Memory B cell (primary cell): ENCODE data around the gene IFNE.

Experiments used
- ATAC-seq: fragments of 150-1000 bp; cut with Tn5 transposase; 2 replicates; pipeline ENCODE4 v1.10.0; 2021; ENCODE audit warnings: low read depth, mild to moderate bottlenecking, moderate library complexity
- DNase-seq, 2 donors: peaks; one replicate each; pipeline ENCODE4 v3.0.0; 2022; ENCODE audit warnings: low spot score in 2 of 2
- H3K27ac Mint-ChIP-seq: one replicate; pipeline ENCODE4 v1.8.0; 2022; ENCODE audit warnings: mild to moderate bottlenecking, moderate library complexity, mixed read lengths
- H3K27me3 Mint-ChIP-seq: one replicate; pipeline ENCODE4 v1.8.0; 2022; ENCODE audit warnings: mixed read lengths
- H3K36me3 Mint-ChIP-seq: one replicate; pipeline ENCODE4 v1.8.0; 2022; ENCODE audit warnings: mild to moderate bottlenecking, mixed read lengths
- H3K4me1 Mint-ChIP-seq: one replicate; pipeline ENCODE4 v1.8.0; 2022; ENCODE audit warnings: mixed read lengths
- H3K4me3 Mint-ChIP-seq: one replicate; pipeline ENCODE4 v1.8.0; 2022; ENCODE audit warnings: mild to moderate bottlenecking, moderate library complexity, mixed read lengths
- H3K9me3 Mint-ChIP-seq: one replicate; pipeline ENCODE4 v1.8.0; 2022; ENCODE audit warnings: mixed read lengths

IFNE gene, protein sequence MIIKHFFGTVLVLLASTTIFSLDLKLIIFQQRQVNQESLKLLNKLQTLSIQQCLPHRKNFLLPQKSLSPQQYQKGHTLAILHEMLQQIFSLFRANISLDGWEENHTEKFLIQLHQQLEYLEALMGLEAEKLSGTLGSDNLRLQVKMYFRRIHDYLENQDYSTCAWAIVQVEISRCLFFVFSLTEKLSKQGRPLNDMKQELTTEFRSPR

GRCh38 chr9:21482213-21482612 is at the start of gene IFNE:
Gene IFNE, minus strand, starts transcription at chr9:21482313. Its CDS starts 619 bp downstream, at chr9:21481694.
- ATAC-seq: no peak

DNA sequence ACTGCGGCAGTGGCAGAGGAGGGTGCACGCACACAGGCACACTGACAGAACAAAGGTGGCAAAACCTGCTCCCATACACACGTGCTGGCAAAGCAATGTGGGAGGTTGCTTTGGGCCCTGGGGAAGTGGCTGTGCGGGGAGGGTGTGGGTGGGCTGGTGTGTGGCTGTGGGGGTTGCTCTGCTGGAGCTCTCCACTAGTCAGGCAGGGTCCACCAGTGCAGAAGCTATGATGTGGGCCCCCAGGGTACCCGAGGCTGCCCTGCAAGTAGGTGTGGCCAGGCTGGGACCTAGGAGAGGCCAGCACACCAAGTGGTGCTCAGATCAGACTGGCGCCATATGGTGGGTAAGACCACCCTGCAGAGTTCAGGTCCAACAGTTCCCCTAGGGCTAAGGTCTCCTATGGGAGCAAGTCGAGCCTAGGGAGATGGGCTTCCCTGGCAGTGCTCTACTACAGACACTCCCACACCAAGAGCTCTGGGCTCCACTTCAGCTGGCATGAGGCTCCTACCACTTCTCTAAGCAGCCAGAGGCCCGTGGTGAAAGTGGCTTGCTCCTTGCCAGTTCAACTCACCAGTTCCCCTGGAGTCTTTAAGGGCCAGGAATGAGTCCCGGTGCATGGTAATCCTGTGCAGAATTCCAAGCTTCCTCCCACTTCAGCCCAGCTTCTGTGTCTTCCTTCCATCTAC is 46.2 kb upstream of the IFNE start:
- no peak for DNase-seq
- ATAC-seq: no peak
- Mint-ChIP-seq H3K27ac (no peak overlapping the region), H3K36me3 (no peaks in the 10 kb centered on the region), H3K9me3 (no peaks in the 10 kb centered on the region), H3K4me1 (peaks cover 6% of the 10 kb centered on the region), H3K27me3 (peaks cover 17% of the 10 kb centered on the region), H3K4me3 (no peak overlapping the region)

More at GRCh38 chr9:21482213-21482612, at the start of gene IFNE:
- DNase-seq: no peak
- Mint-ChIP-seq H3K4me3 (no peak within 1 kb of the TSS), H3K27ac (no peak within 1 kb of the TSS), H3K27me3 (peaks cover 4% of the 10 kb centered on the region), H3K36me3 (no peaks in the 10 kb centered on the region), H3K4me1 (peaks cover 5% of the 10 kb centered on the region), H3K9me3 (peaks cover 10% of the 10 kb centered on the region)

GRCh38 chr9:21527579-21527978 is 45.5 kb upstream of the IFNE start:
- no peaks in the 10 kb centered on the region for H3K36me3 Mint-ChIP-seq
- ATAC-seq (peak; percentile 61), DNase-seq (peak; percentile 4 to 10)
- H3K27me3 Mint-ChIP-seq: peaks cover 17% of the 10 kb centered on the region
- no peak overlapping the region for H3K4me3 Mint-ChIP-seq
- H3K9me3 Mint-ChIP-seq: no peaks in the 10 kb centered on the region
- H3K4me1 Mint-ChIP-seq: peaks cover 6% of the 10 kb centered on the region
- no peak overlapping the region for H3K27ac Mint-ChIP-seq

DNA sequence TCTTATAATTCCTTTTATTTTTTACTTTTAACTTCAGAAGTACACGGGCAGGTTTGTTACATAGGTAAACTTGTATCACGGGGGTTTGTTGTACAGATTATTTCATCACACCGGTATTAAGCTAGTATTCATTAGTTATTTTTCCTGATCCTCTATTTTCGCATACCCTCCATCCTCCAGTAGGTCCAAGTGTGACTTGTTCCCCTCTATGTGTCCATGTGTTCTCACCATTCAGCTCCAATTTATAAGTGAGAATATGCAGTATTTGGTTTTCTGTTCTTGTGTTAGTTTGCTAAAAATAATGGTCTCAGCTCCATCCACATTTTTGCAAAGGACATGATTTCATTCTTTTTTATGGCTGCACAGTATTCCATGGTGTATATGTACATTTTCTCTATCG is 43.1 kb upstream of the IFNE start:
- H3K27me3 Mint-ChIP-seq: peaks cover 17% of the 10 kb centered on the region
- no peak for ATAC-seq
- no peak overlapping the region for H3K27ac Mint-ChIP-seq
- H3K36me3 Mint-ChIP-seq: no peaks in the 10 kb centered on the region
- H3K4me3 Mint-ChIP-seq: no peak overlapping the region
- no peaks in the 10 kb centered on the region for H3K9me3 Mint-ChIP-seq
- DNase-seq: no peak
- H3K4me1 Mint-ChIP-seq: peaks cover 6% of the 10 kb centered on the region

- H3K27ac Mint-ChIP-seq: no peak overlapping the region
- no peak for ATAC-seq
- no peak overlapping the region for H3K4me3 Mint-ChIP-seq
- DNase-seq: no peak
- no peaks in the 10 kb centered on the region for H3K36me3 Mint-ChIP-seq
- peaks cover 6% of the 10 kb centered on the region for H3K4me1 Mint-ChIP-seq
- no peaks in the 10 kb centered on the region for H3K9me3 Mint-ChIP-seq
- peaks cover 19% of the 10 kb centered on the region for H3K27me3 Mint-ChIP-seq
Measured at GRCh38 chr9:21524099-21524830, 42.2 kb upstream of the IFNE start.

DNA sequence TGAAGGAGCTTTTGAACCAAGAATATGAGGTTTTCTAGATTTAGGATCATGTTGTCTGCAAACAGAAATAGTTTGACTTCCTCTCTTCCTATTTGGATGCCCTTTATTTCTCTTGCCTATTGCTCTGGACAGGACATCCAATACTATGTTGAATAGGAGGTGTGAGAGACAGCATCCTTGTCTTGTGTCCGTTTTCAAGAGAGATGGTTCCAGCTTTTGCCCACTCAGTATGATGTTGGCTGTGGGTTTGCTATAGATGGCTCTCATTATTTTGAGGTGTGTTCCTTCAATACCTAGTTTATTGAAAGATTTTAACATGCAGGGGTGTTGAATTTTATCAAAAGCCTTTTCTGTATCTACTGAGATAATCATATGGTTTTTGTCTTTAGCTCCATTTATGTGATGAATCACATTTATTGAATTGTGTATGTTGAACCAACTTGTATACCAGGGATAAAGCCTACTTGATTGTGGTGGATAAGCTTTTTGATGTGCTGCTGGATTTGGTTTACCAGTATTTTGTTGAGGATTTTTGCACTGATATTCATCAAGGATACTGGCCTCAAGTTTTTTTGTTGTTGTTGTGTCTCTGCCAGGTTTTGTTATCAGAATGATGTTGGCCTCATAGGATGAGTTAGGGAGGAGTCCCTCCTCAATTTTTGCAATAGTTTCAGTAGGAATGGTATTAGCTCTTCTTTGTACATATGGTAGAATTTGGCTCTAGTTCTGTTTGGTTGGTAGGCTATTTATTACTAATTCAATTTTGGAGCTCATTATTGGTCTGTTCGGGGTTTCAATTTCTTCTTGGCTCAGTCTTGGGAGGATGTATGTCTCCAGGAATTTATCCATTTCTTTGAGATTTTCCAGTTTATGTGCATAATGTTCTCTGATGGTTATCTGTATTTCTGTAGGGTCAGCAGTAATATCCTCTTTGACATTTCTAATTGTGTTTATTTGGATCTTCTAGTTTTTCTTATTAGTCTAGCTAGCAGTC is 41.2 kb upstream of the IFNE start:
- H3K4me3 Mint-ChIP-seq: no peak overlapping the region
- H3K9me3 Mint-ChIP-seq: no peaks in the 10 kb centered on the region
- no peaks in the 10 kb centered on the region for H3K36me3 Mint-ChIP-seq
- H3K27me3 Mint-ChIP-seq: peaks cover 17% of the 10 kb centered on the region
- H3K27ac Mint-ChIP-seq: no peak overlapping the region
- ATAC-seq (no peak), DNase-seq (no peak)
- peaks cover 6% of the 10 kb centered on the region for H3K4me1 Mint-ChIP-seq

DNA sequence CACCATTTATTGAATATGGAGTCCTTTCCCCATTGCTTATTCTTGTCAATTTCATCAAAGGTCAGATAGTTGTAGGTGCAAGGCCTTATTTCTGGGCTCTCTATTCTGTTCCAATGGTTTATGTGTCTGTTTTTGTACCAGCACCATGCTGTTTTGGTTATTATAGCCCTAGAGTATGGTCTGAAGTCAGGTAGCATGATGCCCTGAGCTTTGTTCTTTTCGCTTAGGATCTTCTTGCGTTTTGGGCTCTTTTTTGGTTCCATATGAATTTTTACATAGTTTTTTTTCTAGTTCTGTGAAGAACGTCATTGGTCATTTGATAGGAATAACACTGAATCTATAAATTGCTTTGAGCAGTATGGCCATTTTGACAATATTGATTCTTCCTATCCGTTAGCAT is 40.2 kb upstream of the IFNE start:
- DNase-seq: no peak
- Mint-ChIP-seq H3K4me1 (no peaks in the 10 kb centered on the region), H3K9me3 (no peaks in the 10 kb centered on the region), H3K27ac (no peak overlapping the region), H3K36me3 (no peaks in the 10 kb centered on the region), H3K4me3 (no peak overlapping the region), H3K27me3 (peaks cover 11% of the 10 kb centered on the region)
- no peak for ATAC-seq

GRCh38 chr9:21521448-21521847 is 39.3 kb upstream of the IFNE start:
- ATAC-seq (no peak), DNase-seq (no peak)
- Mint-ChIP-seq H3K9me3 (no peaks in the 10 kb centered on the region), H3K27me3 (peaks cover 6% of the 10 kb centered on the region), H3K36me3 (no peaks in the 10 kb centered on the region), H3K4me3 (no peak overlapping the region), H3K4me1 (no peaks in the 10 kb centered on the region), H3K27ac (no peak overlapping the region)

- Mint-ChIP-seq H3K4me1 (no peaks in the 10 kb centered on the region), H3K4me3 (no peak overlapping the region), H3K36me3 (no peaks in the 10 kb centered on the region), H3K27me3 (peaks cover 6% of the 10 kb centered on the region), H3K27ac (no peak overlapping the region), H3K9me3 (no peaks in the 10 kb centered on the region)
- DNase-seq (no peak), ATAC-seq (no peak)
Measured at GRCh38 chr9:21520501-21521228, 38.6 kb upstream of the IFNE start.

- Mint-ChIP-seq H3K36me3 (no peaks in the 10 kb centered on the region), H3K27ac (no peak overlapping the region), H3K27me3 (peaks cover 6% of the 10 kb centered on the region), H3K9me3 (no peaks in the 10 kb centered on the region), H3K4me1 (no peaks in the 10 kb centered on the region), H3K4me3 (no peak overlapping the region)
- DNase-seq (no peak), ATAC-seq (no peak)
Measured at GRCh38 chr9:21519855-21520434, 37.8 kb upstream of the IFNE start.

DNA sequence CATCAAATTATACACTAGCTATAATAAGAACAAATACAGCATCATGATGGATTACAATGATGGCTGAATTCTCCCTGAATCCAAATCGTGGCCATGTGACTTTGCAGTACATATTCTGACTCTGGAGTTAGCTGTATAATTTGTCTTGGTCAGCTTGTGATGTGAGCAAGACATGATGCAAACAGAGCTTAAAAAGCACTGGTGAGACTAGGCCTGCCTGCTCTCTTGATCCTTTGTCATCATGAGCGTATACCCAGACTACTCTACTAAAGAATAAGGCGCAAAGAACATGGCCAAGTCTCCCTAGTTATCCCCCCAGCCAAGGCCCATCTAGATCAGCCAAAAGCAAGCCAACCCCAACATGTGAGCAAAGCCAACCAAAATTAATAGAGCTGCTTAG is 34.7 kb upstream of the IFNE start:
- Mint-ChIP-seq H3K9me3 (no peaks in the 10 kb centered on the region), H3K36me3 (no peaks in the 10 kb centered on the region), H3K27ac (no peak overlapping the region), H3K4me1 (no peaks in the 10 kb centered on the region), H3K4me3 (no peak overlapping the region), H3K27me3 (peaks cover 3% of the 10 kb centered on the region)
- ATAC-seq (no peak), DNase-seq (no peak)

GRCh38 chr9:21513431-21513830 is 31.3 kb upstream of the IFNE start:
- H3K27me3 Mint-ChIP-seq: peaks cover 3% of the 10 kb centered on the region
- H3K4me3 Mint-ChIP-seq: no peak overlapping the region
- H3K4me1 Mint-ChIP-seq: no peaks in the 10 kb centered on the region
- ATAC-seq: no peak
- H3K27ac Mint-ChIP-seq: no peak overlapping the region
- DNase-seq: no peak
- H3K9me3 Mint-ChIP-seq: no peaks in the 10 kb centered on the region
- no peaks in the 10 kb centered on the region for H3K36me3 Mint-ChIP-seq

DNA sequence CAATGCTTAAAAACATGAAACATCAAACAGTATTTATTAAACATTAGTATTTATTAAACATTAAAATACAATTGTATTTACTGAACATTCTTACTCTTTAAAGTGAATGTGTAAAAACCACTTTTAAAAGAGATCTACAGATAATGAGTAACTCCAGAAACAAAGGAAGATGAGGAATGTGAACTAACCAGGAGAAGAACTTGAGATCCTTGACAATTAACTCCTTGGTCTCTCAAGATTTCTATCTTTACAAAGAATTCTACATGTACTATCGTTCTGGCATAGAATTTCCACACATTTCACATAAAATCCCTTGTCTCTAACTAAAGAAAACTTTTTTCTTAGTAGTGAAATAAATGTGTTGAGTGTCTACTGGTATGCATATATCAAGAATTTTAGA is 28.7 kb upstream of the IFNE start:
- Mint-ChIP-seq H3K36me3 (no peaks in the 10 kb centered on the region), H3K9me3 (no peaks in the 10 kb centered on the region), H3K4me3 (no peak overlapping the region)

More for the DNA sequence above, 28.7 kb upstream of the IFNE start:
- no peak overlapping the region for H3K27ac Mint-ChIP-seq
- H3K4me1 Mint-ChIP-seq: no peaks in the 10 kb centered on the region
- peaks cover 6% of the 10 kb centered on the region for H3K27me3 Mint-ChIP-seq
- ATAC-seq (no peak), DNase-seq (no peak)
